HG03469 (cell line): ENCODE measurements around the gene COX4I1.

Source experiments
- ATAC-seq: cut with Tn5 transposase; IDR thresholded peaks from one replicate; pipeline ENCODE4 v1.9.1; 2021; ENCODE audit warnings: mild to moderate bottlenecking, moderate library complexity, moderate number of reproducible peaks; ENCODE audit not compliant: unreplicated experiment

Gene COX4I1

DNA sequence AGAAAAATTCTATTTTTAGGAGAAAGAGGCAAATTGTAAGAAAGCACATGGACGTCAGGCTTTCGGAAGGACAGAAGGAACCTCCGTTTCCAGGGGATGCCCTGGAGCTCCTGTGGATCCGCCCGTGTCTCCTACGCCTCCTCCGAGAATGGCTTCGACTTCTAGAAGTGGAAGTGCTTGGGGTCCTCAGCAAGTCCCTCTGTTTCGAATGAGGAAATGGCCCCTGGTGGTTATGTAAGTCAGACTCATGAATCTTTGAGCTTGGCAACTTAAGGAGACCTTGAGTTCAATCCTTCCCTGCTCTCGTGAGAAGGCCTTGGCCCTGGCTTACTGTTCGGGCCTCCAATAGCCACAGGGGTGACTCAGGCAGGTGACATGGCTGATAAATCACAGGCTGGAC is 38.9 kb downstream of the COX4I1 start:
- ATAC-seq: no peak

DNA sequence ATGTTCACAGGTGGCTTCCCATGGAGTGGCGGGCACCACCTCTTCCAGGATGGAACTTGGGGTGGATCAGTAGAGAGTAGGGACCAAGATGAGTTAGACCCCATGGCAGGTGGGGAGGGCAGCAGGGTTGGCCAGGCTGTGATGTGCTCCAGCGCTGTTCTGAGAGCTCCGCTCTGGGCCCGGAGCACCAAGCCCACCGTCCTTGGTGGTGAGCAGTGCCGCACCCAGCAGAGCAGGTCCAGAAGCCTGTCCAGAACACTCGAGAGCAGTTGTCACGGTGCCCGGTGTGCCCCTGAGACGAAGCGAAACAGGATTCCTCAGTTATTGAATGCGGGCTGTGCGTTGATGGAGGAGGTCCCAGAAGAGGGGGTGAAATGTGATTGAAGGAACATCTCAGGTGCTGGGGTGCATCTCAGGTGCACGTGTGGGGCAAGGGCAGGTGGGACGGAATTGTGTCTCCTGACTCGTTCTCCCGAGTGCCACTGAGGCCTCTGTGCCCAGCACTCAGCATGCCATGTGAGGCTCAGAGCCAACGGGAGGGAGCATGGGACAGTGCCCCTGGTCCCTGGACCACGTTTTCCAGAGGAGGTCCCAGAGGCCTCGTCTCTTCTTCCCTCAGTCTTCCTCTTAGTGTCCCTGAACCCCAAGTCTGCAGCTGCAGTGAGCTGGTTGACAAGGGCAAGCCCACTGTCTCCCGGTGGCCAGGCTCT is 39.5 kb downstream of the COX4I1 start:
- ATAC-seq: no peak

DNA sequence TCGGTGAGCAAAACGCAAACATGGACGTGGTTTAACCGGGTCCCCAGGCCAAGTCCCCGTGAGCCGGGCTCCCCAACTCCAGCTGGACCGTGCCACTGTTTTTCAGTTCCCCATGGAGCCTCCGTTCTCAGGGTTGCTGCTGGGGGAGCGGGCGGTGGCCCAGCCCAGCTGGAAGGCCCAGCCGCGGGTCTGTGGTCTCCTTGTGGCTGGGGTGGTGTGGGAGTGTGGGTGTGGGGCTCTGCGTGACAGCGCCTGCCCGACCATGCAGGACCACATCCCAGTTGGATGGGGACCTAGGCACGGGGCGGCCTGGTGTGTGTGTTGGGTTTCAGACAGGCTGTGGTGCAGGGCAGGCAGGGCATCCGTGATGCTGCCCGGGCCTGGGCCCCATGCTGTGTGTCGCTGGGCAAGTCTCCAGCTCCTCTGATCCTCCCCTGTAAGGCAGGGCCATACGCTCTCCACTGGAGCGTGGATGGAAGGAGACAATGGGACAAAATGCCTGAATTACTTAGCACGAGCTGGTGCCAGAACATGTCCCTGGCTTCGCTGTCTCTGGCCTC is 40.3 kb downstream of the COX4I1 start:
- no peak for ATAC-seq

DNA sequence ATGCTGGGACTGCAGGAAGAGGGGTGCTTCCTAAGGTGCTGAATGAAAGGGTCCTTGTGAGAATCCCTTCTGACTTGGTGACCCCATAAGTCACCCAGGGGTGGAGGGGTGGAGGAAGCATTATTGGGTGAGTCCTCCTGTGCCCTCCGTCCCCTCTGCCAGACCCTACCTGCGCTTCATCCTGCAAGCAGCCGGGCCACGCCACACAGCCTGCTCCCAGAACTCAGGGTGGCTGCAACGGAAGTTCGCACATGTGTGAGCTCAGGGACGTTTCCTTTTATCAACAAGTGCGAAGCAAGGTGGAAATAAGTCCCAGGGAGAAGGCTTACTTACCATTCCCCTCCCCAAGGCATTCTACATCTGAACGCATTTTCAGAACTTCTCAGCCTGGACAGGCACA is 40.9 kb downstream of the COX4I1 start:
- no peak for ATAC-seq

DNA sequence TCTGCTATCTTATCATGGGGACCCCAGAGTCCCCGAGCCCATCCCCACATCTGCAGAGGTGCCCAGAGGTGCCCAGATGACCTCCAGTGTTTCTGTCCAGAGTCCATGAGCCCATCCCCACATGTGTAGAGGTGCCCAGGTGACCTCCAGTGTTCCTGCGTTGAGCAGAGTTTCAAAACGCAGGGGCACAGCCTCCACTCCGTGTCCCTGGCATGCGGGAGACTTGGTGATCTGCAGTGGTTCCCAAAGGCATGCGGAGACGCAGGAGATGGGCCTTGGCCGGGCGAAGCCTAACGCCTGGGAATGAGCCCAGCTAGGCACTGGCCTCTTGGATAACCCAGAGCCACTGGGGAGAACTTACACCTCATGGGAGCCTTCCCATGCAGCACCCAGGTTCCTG is 41.3 kb downstream of the COX4I1 start:
- ATAC-seq: no peak

DNA sequence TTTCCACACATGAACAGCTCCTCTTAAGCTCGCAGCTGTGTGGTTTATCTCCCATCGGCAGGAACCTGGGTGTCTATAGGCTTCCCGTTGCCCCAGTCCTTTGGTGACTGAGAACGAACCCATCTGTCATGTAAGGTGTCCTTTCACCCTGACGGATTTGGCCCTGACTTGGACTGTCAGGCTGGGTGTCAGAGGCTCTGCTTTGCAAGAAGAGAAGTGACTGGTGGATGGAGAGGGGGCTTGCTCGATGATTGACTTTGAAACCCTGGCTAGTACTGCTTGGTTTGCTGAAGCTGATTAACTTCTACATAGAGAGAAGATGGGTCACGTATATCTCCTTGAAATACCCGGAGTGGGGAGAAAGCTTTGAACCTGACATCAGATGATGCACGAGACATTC is 42.9 kb downstream of the COX4I1 start:
- ATAC-seq: no peak

DNA sequence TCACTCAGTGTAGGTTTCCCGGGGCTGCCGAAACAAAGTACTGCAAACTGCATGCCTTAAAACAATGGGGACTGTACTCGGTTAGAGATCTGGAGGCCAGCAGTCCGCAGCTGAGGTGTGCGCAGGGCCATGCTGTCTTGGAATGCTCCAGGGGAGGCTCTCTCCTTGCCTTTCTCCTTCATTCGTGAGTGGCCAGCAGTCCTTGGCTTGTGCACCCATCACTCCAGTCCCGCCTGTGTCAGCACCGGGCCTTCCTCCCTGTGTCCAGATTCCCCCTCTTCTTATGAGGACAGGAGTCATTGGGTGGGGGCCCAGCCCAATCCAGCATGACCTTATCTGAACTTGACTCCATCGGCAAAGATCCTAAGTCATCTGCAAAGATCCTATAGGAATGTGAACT is 43.4 kb downstream of the COX4I1 start:
- ATAC-seq: no peak

DNA sequence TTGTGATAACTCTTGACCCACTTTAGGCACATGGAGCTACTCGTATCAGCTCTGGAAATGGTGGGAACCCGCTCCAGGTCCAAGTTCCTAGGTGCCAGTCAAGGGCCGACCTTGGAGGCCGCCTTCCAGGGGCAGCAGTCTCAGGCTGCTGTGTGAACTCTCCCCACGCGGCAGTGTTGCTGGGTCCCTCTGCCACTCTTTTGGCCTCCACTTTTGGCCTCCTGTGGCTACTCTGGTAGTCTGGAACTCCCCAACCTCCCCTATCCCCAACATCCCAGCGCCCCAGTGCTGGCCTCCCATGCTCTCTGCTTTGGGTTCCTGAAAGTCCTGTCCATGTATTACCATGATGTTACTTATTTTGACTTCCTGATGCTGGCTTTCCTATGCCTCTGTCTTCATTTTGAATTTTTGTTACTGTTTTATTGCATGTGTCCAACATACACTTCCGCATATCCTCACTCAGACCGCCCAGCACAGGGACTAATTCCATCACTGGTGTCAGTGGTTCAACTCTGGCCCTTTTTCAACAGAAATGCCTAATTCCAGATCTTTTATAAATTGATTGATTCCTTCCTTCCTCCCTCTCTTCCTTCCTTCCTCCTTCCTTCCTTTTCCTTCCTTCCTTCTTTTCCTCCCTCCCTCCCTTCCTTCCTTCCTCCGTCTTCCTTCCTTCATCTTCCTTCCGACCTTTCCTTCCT is 44.1 kb downstream of the COX4I1 start:
- ATAC-seq: no peak

DNA sequence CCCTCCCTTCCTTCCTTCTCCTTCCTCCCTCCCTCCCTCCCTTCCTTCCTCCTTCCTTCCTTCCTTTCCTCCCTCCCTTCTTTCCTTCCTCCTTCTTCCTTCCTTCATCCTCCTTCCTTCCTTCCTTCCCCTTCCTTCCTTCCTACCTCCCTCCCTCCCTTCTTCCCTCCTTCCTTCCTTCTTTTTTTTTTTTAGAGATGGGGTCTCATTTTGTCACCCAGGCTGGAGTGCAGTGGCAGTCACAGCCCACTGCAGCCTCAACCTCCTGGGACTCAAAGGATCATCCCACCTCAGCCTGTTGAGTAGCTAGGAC is 44.6 kb downstream of the COX4I1 start:
- no peak for ATAC-seq

DNA sequence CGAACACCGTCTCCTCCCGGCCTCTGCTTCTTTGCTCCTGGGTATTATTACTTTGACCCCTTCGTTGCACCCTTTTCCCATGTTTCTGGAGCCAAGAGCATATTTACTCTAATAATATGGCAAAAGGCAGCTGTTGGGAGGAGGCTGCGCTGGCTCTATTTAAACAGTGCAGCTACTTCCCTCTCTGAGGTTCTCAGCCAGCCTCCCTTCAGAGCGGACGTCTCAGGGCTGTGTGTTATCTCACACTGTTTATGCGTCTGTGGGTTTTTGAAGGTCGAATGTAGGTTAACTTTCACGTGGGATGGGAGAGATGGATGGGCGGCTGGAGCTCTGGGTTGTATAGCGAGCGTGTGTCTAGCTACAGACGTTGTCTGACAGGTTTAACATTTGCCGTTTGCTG is 45.3 kb downstream of the COX4I1 start:
- ATAC-seq: no peak

DNA sequence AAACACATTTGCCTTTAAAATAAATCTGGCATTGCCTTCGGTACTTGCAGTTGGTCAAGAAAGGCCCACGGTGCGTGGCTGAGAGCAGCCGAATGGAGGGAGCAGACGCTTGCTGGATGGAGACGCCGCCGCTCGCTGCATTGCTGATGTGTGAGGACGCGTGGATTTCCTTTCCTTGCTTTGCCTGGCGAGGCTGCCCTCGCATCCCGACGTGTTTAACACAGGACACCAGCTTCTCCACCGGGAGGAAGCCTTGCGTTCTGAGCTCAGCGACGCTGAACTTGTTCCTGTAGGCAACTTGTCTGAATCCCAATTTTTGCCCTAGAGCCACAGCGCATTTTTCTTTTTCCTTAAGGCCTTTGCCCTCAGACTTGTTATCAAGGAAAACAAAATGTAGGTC is 45.8 kb downstream of the COX4I1 start:
- no peak for ATAC-seq

DNA sequence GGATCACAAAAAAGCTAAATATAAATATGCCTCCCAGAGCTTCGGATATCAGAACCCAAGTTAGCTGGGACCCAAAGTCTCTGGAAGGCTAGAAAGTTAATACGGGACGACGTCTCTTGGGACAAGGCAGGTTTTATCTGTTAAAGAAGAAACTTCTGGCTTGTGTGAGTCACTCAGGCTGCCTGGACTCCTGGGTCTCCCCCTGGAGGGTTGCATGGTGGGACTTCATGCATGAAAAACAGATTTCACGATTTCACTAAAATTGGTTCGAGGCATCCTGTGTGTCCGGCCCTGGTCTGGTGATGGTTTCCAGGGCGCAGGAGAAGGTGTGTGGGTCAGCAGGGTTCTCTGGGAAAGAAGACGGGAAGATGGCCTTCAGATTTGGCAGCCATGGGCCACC is 47.0 kb downstream of the COX4I1 start:
- no peak for ATAC-seq

DNA sequence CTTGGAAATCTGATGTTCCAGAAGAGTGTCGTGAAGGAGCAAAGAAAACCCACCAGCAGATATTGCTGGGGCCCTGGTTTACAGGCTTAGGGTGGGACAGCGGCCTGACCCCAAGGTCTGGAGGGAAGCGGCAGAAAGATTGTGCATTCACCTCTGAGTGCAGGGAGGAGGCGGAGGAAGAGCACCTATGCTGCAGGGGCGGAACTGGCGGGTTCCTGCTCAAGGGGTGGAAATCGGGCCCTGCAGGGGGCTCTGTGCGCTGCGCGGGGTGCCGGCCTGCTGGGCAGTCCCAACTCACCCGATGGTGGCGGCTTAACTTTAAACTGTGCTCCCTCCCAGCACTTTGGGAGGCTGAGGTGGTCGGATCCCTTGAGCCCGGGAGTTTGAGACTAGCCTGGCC is 47.5 kb downstream of the COX4I1 start:
- no peak for ATAC-seq

DNA sequence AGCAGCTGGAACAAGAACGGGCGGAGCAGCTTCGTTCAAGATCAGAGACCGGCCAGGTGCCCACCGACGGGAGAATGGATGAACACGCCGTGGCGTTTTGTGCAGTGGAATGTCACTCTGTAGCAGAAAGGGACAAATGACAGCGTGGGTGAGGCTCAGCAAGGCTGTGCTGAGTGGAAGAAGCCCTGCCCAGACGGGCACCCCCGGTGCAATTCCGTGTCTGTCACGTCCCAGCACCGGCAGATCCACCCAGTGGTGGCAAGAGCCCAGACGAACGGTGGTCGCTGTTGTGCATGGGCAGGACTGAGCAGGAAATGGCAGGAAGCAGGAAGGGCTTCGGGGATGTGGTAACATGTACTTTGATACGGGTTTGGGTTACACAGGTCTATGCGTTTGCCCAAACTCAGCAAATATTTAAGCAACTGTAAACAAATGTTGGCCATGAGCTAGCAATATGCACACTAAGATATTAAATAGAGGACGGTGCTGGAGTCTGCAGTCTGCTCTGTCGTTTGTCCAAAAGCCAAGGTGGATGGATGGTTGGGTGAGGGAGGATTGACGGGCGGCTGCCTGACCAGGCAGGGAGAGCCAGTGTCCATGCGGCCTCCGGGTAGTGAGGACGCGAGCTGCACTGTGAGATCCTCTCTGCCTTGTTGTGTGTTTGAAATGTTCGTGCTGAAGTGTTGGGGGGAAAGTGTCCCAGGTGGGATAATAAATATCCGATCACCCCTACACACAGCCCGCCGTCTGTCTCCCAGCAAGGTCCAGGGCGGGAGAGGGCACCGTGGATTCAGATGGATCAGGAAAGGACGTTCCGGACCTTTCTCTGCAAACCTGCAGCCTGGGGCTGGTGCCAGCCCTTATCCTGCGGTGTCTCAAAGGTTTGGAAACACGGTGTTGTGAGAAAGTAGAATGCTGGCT is 48.4 kb downstream of the COX4I1 start:
- no peak for ATAC-seq

DNA sequence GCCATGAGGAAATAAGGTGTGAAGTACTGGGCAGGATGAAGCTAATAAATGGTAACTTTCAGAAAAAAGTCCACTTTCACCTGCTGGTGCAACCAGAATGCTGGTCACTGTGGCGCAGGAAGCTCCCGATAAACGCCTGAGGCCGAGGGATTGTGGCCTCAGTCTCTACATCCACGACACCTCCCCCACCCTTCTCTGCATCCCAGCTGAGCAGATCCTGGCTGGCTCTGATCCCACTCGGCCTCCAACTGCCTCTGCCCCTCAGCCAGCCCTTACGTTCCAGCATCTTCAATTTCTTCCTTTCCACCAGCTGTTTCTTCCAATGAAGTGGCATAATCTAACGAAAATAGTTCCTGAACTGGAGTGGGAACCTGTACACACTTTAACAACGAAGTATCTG is 49.5 kb downstream of the COX4I1 start:
- no peak for ATAC-seq

DNA sequence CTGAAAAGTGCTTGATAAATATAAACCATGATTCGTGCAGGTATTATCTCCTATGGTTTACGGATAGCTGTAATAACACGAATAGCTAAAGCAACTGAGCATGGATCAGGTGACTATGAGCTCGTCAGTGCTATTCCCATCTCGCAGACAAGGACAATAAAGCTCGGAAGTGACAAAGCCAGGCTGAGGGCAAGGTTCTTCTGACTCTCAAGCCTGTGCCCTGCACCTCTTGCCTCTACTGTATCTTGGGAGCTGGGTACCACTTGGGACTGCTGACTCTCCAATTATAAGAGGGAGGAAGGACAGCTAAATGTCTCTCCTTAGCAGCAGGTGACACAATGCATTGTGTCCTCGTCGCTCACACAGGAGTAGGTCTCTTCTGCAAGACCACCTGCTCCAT is 49.9 kb downstream of the COX4I1 start:
- no peak for ATAC-seq

DNA sequence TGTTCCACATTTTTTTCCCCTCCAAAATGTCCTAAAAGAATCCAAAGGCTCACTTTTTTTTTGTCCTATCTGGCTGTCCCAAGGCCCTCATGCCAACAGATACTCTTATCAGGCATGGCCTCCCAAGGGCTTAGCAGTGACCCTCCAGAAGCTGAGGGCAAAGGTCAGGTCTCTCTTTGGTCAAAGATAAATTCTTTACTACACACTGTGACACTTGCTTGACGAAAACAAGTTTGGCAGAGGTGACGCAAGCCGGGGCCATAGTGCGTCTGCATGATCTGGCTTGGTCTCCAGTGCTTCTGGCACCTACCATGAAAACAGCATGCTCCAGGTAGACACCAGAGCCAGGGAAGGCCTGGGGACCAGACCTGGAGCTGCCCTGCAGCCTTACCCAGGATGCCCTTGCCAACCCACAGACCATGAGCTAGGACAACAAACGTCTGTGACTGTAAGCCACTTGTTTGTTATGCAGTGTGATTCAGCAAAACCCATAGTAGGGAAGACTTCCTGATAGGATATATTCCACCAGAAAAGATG is 50.9 kb downstream of the COX4I1 start:
- ATAC-seq: no peak

DNA sequence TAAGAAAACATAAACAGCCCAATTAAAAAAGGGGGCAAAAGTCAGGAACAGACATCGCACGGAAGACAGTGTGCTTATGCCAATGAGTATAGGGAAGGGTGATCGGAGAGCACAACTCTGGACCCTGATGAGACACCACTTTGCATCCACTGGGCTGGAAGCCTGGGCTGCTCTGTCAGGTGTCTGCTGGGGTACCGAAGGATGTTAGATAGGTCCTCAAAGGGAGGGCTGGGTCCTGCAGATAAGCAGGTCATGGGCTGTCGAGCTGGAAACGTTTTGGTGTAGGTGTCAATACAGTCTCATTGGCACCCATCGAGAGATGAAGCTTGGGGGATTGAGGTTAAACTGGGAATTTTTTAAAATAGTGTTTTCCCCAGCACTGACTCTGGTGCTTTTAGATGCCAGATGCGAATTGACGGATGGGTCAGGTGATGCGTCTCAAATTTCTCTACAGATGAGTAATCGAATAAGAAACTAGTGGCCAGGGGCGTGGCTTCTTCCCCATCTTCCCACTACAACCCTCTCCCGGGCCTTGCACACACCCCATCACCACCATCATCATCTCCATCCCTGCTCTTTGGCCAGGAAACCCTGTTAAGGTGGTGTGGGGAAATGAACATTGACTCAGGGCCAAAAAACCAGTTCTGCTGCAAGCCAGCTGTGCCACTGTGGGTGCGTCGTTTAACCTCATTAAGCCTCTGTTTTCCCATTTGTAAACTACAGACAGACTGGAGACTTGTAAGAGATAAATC is 51.7 kb downstream of the COX4I1 start:
- no peak for ATAC-seq

DNA sequence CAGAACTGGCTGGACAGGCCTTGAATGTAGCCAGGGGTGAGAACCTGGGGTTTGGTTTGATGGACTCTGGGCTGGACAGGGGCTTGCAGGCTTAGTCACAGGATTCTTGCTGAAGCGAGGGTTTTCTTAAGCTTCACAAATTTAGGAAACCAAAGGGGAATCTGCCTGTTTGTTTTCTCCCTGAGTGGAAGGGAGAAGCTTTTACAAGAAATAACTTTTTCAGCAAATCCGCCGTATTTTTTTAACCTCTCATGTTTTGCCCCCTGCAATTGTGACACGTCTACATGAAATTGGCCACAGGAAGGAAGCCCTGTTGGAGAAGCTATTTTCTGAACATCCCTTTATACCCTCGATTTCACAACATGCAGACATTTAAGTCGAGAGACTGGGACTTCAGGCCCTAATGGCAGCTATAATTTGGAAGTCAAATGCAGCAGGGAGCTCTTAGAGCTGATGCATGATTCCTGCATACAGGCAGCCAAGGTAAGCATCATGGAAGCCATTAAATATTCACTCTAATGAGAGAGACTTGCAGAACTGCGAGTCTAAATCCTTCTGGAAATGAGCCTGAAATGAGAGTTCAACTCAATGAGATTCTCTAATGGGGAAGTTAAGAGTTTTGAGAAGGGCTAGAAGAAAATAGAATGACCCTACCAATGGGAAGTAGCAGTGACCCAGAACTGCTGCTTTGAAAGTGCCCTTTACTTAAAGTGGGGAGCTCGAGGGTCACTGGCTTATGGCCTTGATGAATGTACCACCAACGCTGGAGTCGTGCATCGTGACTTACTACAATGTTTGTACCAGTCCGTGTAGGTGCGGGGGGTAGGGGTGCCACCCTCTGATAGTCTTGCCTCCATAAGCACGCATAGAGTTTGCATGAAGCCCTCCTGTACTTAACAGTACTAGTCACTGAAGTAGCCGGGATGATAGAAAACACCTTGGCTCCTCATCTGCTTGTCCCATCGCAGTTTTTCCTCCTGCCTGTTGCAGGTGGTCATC is 54.4 kb downstream of the COX4I1 start:
- ATAC-seq: no peak
